ENCODE data around the gene INTS2.
"Not testable (repeated sequence)": the region's sequence is repeated elsewhere in the genome, so short reads cannot be mapped to it uniquely, and the experiment has no call there.

INTS2 gene, protein sequence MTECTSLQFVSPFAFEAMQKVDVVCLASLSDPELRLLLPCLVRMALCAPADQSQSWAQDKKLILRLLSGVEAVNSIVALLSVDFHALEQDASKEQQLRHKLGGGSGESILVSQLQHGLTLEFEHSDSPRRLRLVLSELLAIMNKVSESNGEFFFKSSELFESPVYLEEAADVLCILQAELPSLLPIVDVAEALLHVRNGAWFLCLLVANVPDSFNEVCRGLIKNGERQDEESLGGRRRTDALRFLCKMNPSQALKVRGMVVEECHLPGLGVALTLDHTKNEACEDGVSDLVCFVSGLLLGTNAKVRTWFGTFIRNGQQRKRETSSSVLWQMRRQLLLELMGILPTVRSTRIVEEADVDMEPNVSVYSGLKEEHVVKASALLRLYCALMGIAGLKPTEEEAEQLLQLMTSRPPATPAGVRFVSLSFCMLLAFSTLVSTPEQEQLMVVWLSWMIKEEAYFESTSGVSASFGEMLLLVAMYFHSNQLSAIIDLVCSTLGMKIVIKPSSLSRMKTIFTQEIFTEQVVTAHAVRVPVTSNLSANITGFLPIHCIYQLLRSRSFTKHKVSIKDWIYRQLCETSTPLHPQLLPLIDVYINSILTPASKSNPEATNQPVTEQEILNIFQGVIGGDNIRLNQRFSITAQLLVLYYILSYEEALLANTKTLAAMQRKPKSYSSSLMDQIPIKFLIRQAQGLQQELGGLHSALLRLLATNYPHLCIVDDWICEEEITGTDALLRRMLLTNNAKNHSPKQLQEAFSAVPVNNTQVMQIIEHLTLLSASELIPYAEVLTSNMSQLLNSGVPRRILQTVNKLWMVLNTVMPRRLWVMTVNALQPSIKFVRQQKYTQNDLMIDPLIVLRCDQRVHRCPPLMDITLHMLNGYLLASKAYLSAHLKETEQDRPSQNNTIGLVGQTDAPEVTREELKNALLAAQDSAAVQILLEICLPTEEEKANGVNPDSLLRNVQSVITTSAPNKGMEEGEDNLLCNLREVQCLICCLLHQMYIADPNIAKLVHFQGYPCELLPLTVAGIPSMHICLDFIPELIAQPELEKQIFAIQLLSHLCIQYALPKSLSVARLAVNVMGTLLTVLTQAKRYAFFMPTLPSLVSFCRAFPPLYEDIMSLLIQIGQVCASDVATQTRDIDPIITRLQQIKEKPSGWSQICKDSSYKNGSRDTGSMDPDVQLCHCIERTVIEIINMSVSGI

GRCh38 chr17:61927208-61928100 lies at the start of gene INTS2:
Gene INTS2, minus strand, starts transcription at chr17:61927982. Its CDS starts 1,338 bp downstream, at chr17:61926644.
- peak; percentile 87 for DNase-seq

GRCh38 chr17:61974115-61974514 lies 46.3 kb upstream of the INTS2 start:
- no peak for DNase-seq

GRCh38 chr17:61972311-61972710 lies 44.5 kb upstream of the INTS2 start:
- no peak for DNase-seq

DNA sequence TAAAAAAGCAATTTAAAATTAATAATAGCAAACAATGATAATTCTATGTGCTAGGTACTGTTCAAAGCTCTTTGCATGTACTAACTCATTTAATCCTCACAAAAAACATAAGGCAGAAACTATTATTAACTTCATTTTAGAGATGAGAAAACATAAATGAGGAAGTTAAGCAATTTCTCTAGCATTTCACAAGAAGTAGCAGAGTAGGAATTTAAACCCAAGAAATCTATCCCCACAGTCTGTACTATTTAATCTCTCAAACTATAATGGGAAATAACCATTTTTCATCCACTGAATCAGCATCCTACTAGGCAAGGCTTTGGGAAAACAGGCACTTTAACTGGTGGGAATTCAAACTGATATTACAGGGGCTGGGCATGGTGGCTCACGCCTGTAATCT lies 42.2 kb upstream of the INTS2 start:
- DNase-seq = no peak

DNA sequence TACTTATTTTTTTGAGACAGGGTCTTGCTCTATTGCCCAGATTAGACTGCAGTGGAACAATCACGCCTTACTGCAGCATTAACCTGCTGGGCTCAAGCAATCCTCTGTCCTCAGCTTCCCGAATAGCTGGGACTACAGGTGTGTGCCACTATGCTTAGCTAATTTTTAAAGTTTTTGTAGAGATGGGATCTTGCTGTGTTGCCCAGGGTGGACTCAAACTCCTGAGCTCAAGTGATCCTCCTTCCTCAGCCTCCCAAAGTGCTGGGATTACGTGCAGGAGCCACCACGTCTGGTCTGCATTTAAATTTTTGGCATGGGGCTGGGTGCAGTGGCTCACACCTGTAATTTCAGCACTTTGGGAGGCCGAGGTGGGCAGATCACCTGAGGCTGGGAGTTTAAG lies 41.0 kb upstream of the INTS2 start:
- no peak for DNase-seq

- no peak for DNase-seq
Observed at GRCh38 chr17:61967729-61968128, 39.9 kb upstream of the INTS2 start.

GRCh38 chr17:61966191-61966590 lies 38.4 kb upstream of the INTS2 start:
- DNase-seq = no peak

GRCh38 chr17:61955619-61956018 lies 27.8 kb upstream of the INTS2 start:
- no peak for DNase-seq

DNA sequence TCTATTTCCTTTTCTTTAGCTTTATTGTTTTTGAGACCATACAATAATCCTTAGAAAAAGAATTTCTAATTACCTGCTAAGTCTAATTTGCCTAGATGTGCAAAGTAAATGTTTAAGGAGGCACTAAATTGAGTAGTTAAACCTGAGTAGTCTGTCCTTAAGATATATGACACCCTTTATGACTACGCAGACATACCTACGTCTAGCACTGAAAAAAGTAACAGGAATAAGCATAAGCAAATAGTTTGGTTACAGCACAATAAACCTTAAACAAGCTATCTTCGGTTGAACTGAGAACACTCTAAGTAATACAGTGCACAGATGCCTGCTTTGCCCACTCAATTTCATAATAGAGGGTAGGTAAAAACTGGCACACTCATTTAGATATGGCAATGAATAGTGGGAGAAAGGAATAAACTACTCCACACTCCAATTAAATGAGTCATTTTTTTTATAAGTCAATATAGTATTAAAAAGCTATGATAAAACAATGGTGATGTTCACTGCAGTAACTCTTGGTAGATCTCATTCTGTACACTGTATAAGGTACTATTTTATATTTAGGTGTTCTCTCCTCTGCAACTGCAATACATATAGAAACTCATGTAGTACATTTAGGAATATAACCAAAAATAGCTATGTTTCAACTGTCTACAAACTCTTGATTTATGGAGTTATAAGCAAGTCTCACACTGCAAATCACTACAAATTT lies 19.7 kb upstream of the INTS2 start:
- DNase-seq = no peak

DNA sequence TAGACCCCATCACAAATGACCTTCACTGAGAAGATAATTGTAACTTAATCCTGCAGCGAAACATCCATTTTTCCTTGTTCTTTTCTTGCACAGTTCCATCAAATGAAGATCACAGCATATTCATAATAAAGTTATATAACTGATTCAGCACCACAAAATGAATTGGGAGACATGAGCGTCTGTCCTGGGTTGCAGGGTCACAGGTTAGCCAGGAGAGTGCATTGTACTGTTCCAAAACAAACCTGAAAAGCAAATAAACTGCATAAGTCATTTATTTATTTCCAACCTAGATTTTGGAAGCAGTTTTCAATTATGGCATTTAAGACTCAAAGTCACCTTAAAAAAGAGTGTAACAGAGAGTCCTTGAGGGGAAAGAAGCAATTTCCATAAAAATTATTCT lies 18.6 kb upstream of the INTS2 start:
- DNase-seq = no peak

DNA sequence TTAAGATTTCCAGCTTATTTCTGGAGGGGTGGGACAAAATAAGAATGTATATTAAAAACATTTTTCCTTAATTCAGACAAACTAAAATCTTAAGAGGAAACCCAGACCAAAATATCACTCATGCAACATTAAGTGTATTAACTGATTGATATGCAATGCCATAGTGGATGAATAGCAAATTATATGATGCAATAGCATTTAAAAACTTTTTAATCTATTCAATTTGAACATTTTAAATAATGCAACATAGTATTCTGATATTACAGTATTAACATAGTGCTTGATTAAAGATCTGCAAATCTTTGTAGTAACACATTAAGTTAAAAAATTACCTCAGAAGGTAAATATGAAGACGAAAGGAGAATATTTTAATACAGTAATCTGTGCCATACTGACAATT lies 15.3 kb upstream of the INTS2 start:
- DNase-seq = no peak

DNA sequence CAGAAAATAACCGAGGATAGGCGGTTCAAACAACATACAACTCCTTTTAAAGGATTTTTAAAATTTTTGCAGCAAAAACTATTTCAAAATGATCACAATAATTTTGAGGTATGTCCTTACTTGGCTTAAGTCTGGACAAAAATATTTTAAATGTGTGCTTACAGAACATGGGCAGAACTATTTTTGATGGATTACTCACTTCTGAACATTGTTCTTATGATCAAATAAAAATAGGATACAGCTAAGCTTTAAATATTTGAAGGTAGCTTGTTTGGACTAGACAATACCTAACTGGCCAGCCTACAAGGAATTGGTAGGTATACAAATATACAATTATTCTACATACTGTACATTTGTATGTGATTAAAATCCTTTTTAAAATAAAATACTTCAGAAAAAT lies 14.3 kb upstream of the INTS2 start:
- DNase-seq = no peak

GRCh38 chr17:61928101-61928436 lies 287 bp upstream of the INTS2 start:
- no peak for DNase-seq

- DNase-seq = no peak
Observed at GRCh38 chr17:61926826-61927207, 965 bp downstream of the INTS2 start.

DNA sequence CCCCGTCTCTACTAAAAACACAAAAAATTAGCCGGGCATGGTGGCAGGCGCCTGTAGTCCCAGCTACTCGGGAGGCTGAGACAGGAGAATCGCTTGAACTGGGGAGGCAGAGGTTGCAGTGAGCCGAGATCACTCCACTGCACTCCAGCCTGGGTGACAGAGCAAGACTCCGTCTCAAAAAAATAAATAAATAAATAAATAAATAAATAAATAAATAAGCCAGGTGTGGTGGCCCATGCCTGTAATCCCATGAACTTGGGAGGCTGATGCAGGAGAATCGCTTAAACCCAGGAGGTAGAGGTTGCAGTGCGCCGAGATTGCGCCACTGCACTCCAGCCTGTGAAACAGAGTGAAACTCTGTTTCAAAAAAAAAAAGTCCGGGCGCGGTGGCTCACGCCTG lies 12.6 kb downstream of the INTS2 start:
- not testable (repeated sequence) for DNase-seq

DNA sequence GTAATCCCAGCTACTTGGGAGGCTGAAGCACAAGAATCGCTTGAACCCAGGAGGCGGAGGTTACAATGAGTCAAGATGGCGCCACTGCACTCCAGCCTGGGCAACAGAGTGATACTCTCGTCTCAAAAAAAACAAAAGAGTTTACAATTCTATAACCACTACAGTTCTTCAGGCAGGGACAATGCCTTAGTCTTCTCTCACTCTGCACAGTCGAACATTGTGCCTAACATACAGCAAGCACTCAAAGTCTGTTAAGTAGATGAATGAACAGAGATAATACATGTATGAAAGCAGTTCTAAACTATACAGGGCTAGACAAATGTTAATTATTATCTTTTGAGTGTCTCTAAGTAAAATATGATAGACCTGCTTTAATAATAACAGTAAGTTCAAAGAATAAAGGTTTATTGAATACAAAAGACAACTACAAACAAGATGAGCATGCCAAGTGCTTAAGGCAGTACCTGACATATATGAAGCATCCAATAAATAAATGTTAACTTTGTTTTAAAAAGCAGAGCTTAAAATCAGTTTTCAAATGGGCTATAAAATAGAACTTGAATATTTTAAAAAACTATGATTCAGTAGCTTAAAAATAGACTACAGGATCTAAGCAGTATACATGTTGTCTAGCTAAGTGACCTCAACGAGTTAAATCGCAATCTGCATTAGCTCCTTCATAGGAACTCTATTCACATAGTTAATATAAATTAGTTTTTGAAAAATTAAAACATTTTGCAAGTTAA lies 19.3 kb downstream of the INTS2 start:
- DNase-seq = no peak

- no peak for DNase-seq
Observed at GRCh38 chr17:61907361-61907760, 20.4 kb downstream of the INTS2 start.

DNA sequence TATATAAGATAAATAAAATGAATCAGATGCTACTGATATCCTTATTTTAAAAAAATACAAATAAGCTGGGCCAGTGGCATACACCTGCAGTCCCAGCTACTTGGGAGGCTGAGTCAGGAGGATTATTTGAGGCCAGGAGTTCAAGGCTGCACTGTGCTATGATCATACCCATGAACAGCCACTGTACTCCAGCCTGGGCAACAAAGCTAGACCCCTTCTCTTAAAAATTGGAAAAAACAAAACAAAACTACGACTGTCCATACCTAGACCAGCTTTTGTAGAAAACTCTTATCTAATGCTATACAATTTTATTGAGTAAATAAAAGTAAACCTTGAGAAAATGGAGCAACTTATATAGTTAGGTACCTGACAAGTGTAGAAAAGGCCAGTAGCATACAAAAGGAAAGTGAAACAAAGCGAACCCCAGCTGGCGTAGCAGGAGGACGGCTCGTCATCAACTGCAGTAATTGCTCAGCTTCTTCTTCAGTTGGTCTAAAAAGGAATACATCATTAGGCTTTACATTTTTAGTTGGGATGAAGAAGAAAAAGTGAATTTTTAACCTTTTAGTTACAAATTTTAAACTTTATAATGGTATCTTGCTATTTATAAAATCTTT lies 23.6 kb downstream of the INTS2 start:
- DNase-seq = no peak

GRCh38 chr17:61903251-61903650 lies 24.5 kb downstream of the INTS2 start:
- no peak for DNase-seq

GRCh38 chr17:61897548-61898180 lies 30.1 kb downstream of the INTS2 start:
- no peak for DNase-seq

All from NCI-H2081 treated with DMSO at 0.1 percent for 48 hours (cell line).